ENCODE results near the gene GPR146.

The GPR146 gene

DNA sequence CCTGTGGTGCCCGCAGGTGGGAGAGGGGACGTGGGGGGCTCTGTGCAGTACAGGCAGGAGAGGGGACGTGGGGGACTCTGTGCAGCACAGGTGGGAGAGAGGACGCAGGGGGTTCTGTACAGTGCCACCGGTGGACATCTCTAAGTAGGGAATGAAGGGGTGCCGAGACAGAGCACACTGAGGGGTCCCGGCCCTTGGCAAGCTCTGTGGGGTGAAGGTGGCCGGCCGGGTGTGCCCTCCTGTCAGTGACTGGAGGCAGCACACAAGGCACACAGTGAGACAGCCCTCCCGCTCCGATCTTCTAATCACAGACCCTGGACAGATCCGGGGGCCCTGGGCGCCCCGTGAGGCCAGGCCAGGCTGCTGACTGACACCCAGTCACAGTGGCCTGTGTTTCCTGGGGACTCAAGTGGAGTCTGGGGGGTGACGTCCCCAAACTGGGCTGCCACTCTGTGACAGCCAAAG is 11.2 kb downstream of the GPR146 start:
- peaks cover 5% of the 10 kb centered on the region for H3K4me1 ChIP-seq (ENCODE audit: insufficient read depth, low read length, severe bottlenecking)

DNA sequence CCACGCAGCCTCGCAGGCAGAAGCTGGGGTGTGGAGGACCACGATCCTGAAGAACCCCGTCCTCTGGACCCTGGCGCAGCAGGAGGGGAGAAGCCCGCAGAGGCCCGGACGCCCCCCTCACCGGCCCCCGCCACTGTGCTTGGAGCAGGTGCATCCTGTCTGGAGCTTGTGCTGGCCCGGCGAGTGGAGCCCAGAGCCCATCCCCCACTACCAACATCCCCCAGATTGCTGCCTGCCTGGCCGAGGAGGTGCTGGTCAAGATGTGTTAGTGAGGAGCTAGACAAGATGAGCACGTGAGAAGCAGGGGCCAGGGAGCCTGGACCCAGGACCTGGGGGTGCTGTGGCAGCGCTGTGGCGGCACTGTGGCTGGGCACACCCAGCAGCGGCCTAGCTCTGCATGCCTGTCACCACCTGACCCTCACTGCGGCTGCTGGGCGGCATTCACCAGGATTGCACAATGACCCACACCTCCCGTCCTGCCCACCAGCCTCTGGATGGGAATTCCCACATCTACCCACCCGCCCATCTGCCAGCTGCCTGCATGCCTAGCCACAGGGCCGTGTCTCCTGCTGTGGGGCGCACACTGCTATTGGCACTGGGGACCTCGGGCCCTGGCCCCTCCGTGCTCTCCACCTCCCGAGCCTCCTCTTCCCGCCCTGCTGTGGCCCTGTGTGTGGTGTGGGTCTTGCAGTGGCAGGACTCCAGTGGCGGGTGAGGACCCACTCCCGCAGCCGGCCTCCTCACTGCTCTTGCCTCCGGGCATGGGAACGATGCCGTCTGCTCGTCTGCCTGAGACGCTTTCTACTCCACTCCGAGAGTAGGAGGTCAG is 11.8 kb downstream of the GPR146 start:
- Histone ChIP-seq H3K27me3 (ENCODE audit: insufficient read depth, low read length) (no peaks in the 10 kb centered on the region), H3K9ac (ENCODE audit: low read length) (no peak overlapping the region), H3K4me1 (ENCODE audit: insufficient read depth, low read length, severe bottlenecking) (peaks cover 11% of the 10 kb centered on the region), H3K79me2 (ENCODE audit: insufficient read depth, low read length) (no peaks in the 10 kb centered on the region), H3K4me3 (ENCODE audit: low read depth, low read length, poor library complexity, severe bottlenecking) (no peak overlapping the region), H2AFZ (ENCODE audit: low read length) (no peak overlapping the region), H3K36me3 (ENCODE audit: insufficient read depth, low read length) (no peaks in the 10 kb centered on the region), H4K20me1 (ENCODE audit: insufficient read depth, low read length) (no peaks in the 10 kb centered on the region), H3K4me2 (ENCODE audit: low read length) (no peak overlapping the region), H3K27ac (ENCODE audit: low read depth, low read length, poor library complexity, severe bottlenecking) (no peak overlapping the region), H3F3A (ENCODE audit: insufficient read depth, low read length) (no peaks in the 10 kb centered on the region), H3K9me3 (ENCODE audit: low read length) (no peaks in the 10 kb centered on the region), H3K9me2 (ENCODE audit: low read depth, low read length) (no peaks in the 10 kb centered on the region)
- TF ChIP-seq, protein P1, sequence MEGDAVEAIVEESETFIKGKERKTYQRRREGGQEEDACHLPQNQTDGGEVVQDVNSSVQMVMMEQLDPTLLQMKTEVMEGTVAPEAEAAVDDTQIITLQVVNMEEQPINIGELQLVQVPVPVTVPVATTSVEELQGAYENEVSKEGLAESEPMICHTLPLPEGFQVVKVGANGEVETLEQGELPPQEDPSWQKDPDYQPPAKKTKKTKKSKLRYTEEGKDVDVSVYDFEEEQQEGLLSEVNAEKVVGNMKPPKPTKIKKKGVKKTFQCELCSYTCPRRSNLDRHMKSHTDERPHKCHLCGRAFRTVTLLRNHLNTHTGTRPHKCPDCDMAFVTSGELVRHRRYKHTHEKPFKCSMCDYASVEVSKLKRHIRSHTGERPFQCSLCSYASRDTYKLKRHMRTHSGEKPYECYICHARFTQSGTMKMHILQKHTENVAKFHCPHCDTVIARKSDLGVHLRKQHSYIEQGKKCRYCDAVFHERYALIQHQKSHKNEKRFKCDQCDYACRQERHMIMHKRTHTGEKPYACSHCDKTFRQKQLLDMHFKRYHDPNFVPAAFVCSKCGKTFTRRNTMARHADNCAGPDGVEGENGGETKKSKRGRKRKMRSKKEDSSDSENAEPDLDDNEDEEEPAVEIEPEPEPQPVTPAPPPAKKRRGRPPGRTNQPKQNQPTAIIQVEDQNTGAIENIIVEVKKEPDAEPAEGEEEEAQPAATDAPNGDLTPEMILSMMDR (IDR thresholded peaks at IDR 0.05; ENCODE audit: low read length): no peak
- no peak for TF ChIP-seq EZH2 (IDR thresholded peaks at IDR 0.05; ENCODE audit: borderline replicate concordance, low read length)

More for the DNA sequence above, 11.2 kb downstream of the GPR146 start:
- Histone ChIP-seq H3K9me3 (ENCODE audit: low read length) (no peaks in the 10 kb centered on the region), H3K4me3 (ENCODE audit: low read depth, low read length, poor library complexity, severe bottlenecking) (no peak overlapping the region), H2AFZ (ENCODE audit: low read length) (no peak overlapping the region), H3K27me3 (ENCODE audit: insufficient read depth, low read length) (no peaks in the 10 kb centered on the region), H4K20me1 (ENCODE audit: insufficient read depth, low read length) (no peaks in the 10 kb centered on the region), H3F3A (ENCODE audit: insufficient read depth, low read length) (no peaks in the 10 kb centered on the region), H3K79me2 (ENCODE audit: insufficient read depth, low read length) (no peaks in the 10 kb centered on the region), H3K36me3 (ENCODE audit: insufficient read depth, low read length) (no peaks in the 10 kb centered on the region), H3K9me2 (ENCODE audit: low read depth, low read length) (no peaks in the 10 kb centered on the region), H3K9ac (ENCODE audit: low read length) (no peak overlapping the region), H3K4me2 (ENCODE audit: low read length) (no peak overlapping the region), H3K27ac (ENCODE audit: low read depth, low read length, poor library complexity, severe bottlenecking) (no peak overlapping the region)
- no peak for TF ChIP-seq EZH2 (IDR thresholded peaks at IDR 0.05; ENCODE audit: borderline replicate concordance, low read length)
- TF ChIP-seq, protein P1 (IDR thresholded peaks at IDR 0.05; ENCODE audit: low read length): no peak

DNA sequence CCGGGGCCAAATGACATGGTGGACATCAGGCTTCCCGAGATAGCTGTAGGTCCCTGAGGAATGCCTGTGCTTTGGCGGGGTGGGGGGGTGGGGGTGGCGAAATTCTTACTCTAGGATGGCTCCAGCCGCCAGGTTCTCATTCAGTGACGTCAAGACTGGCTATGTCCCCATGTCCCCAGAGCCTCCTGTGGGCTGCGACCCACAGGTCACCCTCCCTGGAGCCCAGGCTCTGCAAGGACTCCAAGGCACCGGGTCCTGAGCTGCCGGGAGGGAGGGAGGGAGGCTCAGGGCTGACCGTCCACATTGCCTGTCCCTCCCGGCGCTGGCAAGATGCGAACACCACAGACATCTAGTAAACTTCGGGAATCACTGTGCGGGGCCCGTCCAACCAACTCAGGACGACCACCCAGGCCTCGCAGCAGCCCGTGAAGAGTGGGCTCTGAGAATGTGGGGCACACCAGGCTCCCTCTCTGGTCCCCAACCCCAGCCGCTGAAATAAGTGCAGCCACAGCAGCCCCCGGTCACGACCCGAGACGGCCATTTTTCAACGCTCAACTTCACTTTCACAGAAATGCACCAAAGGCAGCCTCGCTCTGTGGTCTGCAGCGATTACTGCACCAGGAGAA is 12.6 kb downstream of the GPR146 start:
- peaks cover 15% of the 10 kb centered on the region for H3K4me1 ChIP-seq (ENCODE audit: insufficient read depth, low read length, severe bottlenecking)
- H3K36me3 ChIP-seq (ENCODE audit: insufficient read depth, low read length): no peaks in the 10 kb centered on the region
- H3K79me2 ChIP-seq (ENCODE audit: insufficient read depth, low read length): no peaks in the 10 kb centered on the region
- TF ChIP-seq, protein P1 (IDR thresholded peaks at IDR 0.05; ENCODE audit: low read length): no peak
- no peak for TF ChIP-seq EZH2 (IDR thresholded peaks at IDR 0.05; ENCODE audit: borderline replicate concordance, low read length)
- H3K9me2 ChIP-seq (ENCODE audit: low read depth, low read length): no peaks in the 10 kb centered on the region
- H4K20me1 ChIP-seq (ENCODE audit: insufficient read depth, low read length): no peaks in the 10 kb centered on the region
- no peak overlapping the region for H3K4me3 ChIP-seq (ENCODE audit: low read depth, low read length, poor library complexity, severe bottlenecking)
- H3K9me3 ChIP-seq (ENCODE audit: low read length): no peaks in the 10 kb centered on the region
- no peak overlapping the region for H3K4me2 ChIP-seq (ENCODE audit: low read length)
- H3K27ac ChIP-seq (ENCODE audit: low read depth, low read length, poor library complexity, severe bottlenecking): no peak overlapping the region
- H3K27me3 ChIP-seq (ENCODE audit: insufficient read depth, low read length): no peaks in the 10 kb centered on the region
- no peak overlapping the region for H2AFZ ChIP-seq (ENCODE audit: low read length)
- H3F3A ChIP-seq (ENCODE audit: insufficient read depth, low read length): no peaks in the 10 kb centered on the region
- H3K9ac ChIP-seq (ENCODE audit: low read length): no peak overlapping the region
